ENCODE results near the gene PRKAA2.
"Not testable (repeated sequence)": the region's sequence is repeated elsewhere in the genome, so short reads cannot be mapped to it uniquely, and the experiment has no call there.

The PRKAA2 gene

DNA sequence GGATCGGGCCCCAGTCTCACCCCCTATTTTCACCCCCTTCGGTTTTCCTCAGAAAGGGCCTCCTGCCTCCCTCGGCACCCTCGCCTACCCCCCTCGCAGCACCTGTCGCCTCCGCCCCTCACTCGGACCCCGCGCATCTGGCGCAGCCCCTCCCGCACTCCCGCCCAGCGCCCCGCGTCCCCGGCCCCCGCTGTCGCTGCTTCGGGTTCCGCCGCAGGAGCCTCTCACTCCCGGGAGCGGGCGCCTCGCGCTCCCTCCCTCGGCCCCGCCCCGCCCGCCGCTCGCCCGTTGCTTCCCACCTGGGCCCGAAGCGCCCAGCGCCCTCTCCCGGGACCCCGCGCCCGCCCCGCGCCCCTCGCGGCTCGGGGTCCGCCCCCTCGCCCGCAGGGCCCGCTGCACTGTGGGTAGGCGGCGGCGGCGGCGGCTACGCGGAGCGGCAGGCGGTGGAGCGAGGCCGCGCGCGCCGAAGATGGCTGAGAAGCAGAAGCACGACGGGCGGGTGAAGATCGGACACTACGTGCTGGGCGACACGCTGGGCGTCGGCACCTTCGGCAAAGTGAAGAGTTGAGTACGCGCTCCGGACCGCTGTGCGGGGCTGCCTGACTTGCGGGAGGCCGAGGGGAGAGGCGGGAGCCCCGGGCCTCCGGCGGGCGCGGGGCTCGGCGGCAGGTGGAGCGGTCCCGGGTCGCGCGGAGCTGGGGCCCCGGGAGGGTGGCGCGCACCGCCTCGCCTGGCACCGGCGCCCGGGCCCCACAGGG is at the start of gene PRKAA2:
Gene PRKAA2, plus strand, starts transcription at position 396 of the 758 bp plus-strand sequence. Its CDS starts 74 bp downstream, at position 470.
- TF ChIP-seq, protein P1, sequence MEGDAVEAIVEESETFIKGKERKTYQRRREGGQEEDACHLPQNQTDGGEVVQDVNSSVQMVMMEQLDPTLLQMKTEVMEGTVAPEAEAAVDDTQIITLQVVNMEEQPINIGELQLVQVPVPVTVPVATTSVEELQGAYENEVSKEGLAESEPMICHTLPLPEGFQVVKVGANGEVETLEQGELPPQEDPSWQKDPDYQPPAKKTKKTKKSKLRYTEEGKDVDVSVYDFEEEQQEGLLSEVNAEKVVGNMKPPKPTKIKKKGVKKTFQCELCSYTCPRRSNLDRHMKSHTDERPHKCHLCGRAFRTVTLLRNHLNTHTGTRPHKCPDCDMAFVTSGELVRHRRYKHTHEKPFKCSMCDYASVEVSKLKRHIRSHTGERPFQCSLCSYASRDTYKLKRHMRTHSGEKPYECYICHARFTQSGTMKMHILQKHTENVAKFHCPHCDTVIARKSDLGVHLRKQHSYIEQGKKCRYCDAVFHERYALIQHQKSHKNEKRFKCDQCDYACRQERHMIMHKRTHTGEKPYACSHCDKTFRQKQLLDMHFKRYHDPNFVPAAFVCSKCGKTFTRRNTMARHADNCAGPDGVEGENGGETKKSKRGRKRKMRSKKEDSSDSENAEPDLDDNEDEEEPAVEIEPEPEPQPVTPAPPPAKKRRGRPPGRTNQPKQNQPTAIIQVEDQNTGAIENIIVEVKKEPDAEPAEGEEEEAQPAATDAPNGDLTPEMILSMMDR (conservative IDR thresholded peaks at IDR 0.05) = peak; percentile 18; the same call in 1 of the 2 replicates
- H3K27ac ChIP-seq = peak within 1 kb of the TSS; percentile 83

DNA sequence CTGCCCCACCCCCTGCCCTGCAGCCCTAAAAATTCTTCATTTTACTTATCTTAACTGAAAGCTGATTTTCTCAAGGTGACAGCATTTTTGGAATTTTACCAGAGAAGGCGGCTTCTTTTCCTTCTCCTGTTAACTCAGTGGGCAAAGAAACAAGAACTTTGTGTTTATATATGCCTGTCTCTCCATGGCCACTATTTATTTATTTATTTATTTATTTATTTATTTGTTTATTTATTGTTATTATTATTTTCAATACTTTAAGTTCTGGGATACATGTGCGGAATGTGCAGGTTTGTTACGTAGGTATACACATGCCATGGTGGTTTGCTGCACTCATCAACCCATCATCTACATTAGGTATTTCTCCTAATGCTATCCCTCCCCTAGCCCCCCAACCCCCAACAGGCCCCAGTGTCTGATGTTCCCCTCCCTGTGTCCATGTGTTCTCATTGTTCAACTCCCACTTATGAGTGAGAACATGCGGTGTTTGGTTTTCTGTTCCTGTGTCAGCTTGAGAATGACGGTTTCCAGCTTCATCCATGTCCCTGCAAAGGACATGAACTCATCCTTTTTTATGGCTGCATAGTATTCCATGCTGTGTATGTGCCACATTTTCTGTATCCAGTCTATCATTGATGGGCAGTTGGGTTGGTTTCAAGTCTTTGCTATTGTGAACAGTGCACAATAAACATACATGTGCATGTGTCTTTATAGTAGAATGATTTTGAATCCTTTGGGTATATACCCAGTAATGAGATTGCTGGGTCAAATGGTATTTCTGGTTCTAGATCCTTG is 49.5 kb upstream of the PRKAA2 start:
- H3K27ac ChIP-seq = not testable (repeated sequence)

DNA sequence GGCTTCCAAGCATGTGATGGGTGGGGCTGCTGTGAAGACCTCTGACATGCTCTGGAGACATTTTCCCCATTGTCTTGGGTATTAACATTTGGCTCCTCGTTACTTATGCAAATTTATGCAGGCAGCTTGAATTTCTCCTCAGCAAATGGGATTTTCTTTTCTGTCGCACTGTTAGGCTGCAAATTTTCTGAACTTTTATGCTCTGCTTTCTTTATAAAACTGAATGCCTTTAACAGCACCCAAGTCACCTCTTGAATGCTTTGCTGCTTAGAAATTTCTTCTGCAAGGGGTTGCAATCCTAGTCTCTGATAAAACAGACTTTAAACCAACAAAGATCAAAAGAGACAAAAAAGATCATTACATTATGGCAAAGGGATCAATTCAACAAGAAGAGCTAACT is 35.0 kb upstream of the PRKAA2 start:
- not testable (repeated sequence) for H3K27ac ChIP-seq

DNA sequence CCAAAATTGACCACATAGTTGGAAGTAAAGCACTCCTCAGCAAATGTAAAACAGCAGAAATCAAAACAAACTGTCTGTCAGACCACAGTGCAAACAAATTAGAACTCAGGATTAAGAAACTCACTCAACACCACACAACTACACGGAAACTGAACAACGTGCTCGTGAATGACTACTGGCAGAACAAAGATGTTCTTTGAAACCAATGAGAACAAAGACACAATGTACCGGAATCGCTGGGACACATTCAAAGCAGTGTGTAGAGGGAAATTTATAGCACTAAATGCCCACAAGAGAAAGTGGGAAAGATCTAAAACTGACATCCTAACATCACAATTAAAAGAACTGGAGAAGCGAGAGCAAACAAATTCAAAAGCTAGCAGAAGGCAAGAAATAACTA is 34.3 kb upstream of the PRKAA2 start:
- H3K27ac ChIP-seq = not testable (repeated sequence)

DNA sequence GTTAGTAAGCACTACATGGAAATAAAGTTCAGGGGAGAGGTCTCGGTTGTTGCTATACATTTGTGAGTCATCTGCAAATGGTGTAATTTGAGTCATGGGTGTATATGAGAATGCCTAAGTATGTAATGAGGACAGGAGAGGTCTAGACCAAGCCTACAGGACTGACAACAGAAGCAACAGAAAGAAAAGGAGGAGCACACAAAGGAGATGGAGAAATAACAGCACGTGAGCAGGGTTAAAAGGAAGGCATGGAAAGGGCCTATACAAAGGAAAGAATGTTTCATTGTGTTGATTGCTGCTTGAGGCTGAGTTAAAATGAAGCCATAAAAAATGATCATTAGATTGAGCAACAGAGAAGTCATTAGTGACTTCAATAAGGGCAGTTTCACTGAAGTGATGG is 28.0 kb upstream of the PRKAA2 start:
- TF ChIP-seq, protein P1 (conservative IDR thresholded peaks at IDR 0.05) = no peak
- H3K27ac ChIP-seq = no peak overlapping the region

DNA sequence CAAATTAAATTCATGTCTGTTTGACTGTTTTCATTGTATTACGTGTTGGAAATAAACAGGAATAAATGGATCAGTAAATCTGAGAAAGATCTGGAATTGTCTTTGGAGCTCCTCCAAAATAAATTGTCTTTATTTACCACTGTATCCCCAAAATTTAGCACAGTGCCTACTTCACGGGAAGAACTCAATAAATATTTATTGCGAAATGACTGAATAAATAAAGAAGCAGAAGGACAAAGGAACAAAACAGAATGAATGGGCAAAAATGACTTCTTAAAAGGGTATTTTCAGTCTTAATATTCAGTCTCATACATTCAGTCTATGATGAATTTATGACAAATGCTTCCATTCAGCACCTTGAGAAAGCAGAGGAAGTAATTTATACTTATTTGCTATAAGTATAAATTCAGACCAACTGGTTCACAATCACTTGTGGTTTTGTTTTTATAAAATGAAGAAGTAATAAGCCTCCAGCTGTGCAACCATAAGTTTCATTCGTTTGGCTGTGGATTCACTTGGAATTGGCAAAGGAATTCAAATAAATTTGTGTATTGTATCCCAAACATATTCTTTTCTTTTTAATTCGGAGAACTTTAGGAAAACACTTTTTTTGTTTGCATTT is 19.2 kb upstream of the PRKAA2 start:
- TF ChIP-seq, protein P1 (conservative IDR thresholded peaks at IDR 0.05) = no peak
- H3K27ac ChIP-seq = no peak overlapping the region; the same call in 1 of the 2 replicates

DNA sequence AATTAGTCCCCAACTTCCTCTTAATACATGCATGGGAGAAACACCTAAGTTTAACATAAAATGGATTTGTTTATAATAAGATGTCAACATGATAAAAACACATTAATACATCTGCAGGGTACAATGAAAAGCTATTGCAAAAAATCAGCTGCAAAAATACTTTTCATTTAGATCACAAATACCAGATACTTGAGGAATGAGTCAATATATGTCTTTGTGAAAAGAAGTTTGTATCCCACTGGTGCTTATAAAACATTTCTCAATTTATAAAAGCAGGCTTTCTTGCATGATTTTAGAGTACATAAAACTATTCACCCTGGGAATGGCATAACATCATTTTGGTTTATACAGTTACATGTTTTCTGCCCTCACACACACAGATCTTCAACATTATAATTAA is 18.6 kb upstream of the PRKAA2 start:
- no peak overlapping the region; the same call in 1 of the 2 replicates for H3K27ac ChIP-seq
- TF ChIP-seq, protein P1 (conservative IDR thresholded peaks at IDR 0.05) = no peak

DNA sequence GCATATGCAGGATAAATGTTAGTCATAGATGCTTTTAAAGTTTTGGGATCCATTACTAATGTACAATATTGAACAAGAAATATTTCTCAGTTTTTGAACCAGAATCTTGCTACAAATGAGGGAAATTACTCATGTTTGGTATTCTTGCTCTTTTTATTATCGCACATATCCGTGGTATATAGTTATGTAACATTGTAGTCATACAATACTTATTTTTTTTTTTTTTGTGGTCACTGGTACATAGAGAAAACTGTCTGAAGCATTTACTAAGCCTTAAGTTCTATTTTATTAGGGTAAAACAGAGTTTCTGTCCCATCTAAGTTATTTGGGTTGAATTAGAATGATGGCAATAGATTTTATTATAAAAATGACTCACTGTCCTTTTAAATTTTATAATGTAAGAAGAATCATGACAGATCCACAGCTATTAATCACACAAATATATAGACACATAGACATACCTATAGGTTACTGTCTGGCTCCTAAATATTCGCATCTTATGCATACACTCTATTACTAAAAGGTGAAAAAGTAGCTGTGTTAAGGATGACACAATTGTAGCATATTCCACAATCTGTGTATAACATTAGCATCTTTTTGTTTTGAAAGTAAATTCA is 18.0 kb upstream of the PRKAA2 start:
- TF ChIP-seq, protein P1 (conservative IDR thresholded peaks at IDR 0.05) = no peak
- peak overlapping the region; percentile 48 for H3K27ac ChIP-seq
